Gastroesophageal sphincter (tissue), 4 donors: ENCODE results near the gene ANKS1B. TPM values are rescaled to one million over a fixed set of nuclear protein-coding genes. Genes with fewer than 3 reads are reported as not detected.

Experiments used
- ATAC-seq: fragments of 150-250 bp; one replicate; pipeline ENCODE4 v1.9.1; 2016; ENCODE audit warnings: mild to moderate bottlenecking, moderate library complexity
- H3K27ac ChIP-seq, 4 donors: fragments of 200-600 bp; sonication (generic) in 3 of 4; 1 replicate in 3 of 4; 2 replicates in 1 of 4; pipeline ENCODE4 v1.5.1; 2016 to 2019
- H3K27me3 ChIP-seq: fragments of 200-600 bp; sonication (generic); one replicate; pipeline ENCODE4 v1.5.1; 2019
- H3K36me3 ChIP-seq, 2 donors: fragments of 200-600 bp; sonication (generic); one replicate each; pipeline ENCODE4 v1.5.1; 2019; ENCODE audit warnings: control low read depth in 1 of 2
- H3K4me1 ChIP-seq, 3 donors: fragments of 200-600 bp; sonication (generic); 1 replicate in 2 of 3; 2 replicates in 1 of 3; pipeline ENCODE4 v1.5.1; 2016 to 2019; ENCODE audit warnings: control low read depth in 2 of 3
- H3K4me3 ChIP-seq, 2 donors: fragments of 200-600 bp; sonication (generic); one replicate each; pipeline ENCODE4 v1.5.1; 2019; ENCODE audit warnings: mild to moderate bottlenecking in 1 of 2, moderate library complexity in 1 of 2
- H3K9me3 ChIP-seq, 3 donors: fragments of 200-600 bp; sonication (generic); one replicate each; pipeline ENCODE4 v1.5.1; 2017 to 2019; ENCODE audit warnings: control low read depth in 2 of 3
- CTCF ChIP-seq, 4 experiments: fragments of 200-600 bp in 2 of 4; fragments of 450-650 bp in 2 of 4; sonication (generic) in 1 of 4; IDR thresholded peaks; one replicate each; pipeline ENCODE4 v1.5.1; 2017 to 2019; ENCODE audit warnings: antibody characterized with exemption in 4 of 4, mild to moderate bottlenecking in 2 of 4, moderate library complexity in 2 of 4
- EP300 ChIP-seq: sonication (generic); formaldehyde crosslinking; IDR thresholded peaks from one replicate; pipeline ENCODE4 v1.6.1; 2017; ENCODE audit warnings: antibody characterized with exemption, mild to moderate bottlenecking
- POLR2A ChIP-seq, 2 donors: fragments of 450-650 bp; IDR thresholded peaks; one replicate each; pipeline ENCODE4 v1.6.1; 2017; ENCODE audit warnings: antibody characterized with exemption in 2 of 2, mild to moderate bottlenecking in 2 of 2, moderate library complexity in 1 of 2
- POLR2AphosphoS5 ChIP-seq: sonication (generic); formaldehyde crosslinking; IDR thresholded peaks from one replicate; pipeline ENCODE4 v1.6.1; 2017; ENCODE audit warnings: antibody characterized with exemption
- WGBS, 2 donors: methylation state at CpG; one replicate each; pipeline ENCODE4 v1.1.5; 2018; ENCODE audit warnings: low coverage in 1 of 2; 5-methylcytosine and 5-hydroxymethylcytosine counted together
- total RNA-seq, 4 donors: library from RNA; depleted of rRNA; stranded (reverse); fragments of >200 nt; gene quantifications; one replicate each; pipeline ENCODE4 v1.1.0, GENCODE V29; 2016

The ANKS1B gene
- total RNA-seq, 4 donors from 2014 or later = 9.9 to 31.1 (median 21.4) TPM

DNA sequence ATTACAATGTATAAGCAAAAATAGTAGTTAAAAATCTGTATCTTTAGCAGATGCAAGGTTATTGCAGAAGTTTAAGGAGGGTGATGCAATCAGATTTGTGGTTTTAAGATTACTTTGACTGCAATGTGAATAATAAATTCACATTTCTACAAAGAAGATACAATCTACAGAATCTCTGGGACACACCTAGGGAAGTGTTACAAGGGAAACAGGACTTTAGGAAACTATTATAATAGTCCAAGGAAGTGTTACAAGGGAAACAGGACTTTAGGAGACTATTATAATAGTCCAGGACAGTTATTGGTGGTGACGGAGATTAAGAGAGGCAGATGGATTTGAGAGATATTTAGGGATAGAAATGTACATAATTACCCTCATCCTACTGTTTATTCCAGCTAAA lies 491.5 kb downstream of the ANKS1B start:
- H3K4me3 ChIP-seq = no peak overlapping the region
- no peaks in the 10 kb centered on the region for H3K4me1 ChIP-seq
- 71 to 100% methylated on average over 1 of the region's 1 CpG for WGBS, 2 donors
- H3K36me3 ChIP-seq = no peaks in the 10 kb centered on the region
- ATAC-seq = no peak
- TF ChIP-seq POLR2A (IDR thresholded peaks at IDR 0.05) (no peak), CTCF (IDR thresholded peaks at IDR 0.05) (no peak), POLR2AphosphoS5 (no peak), EP300 (no peak)
- H3K27me3 ChIP-seq = no peaks in the 10 kb centered on the region
- H3K27ac ChIP-seq = no peak overlapping the region
- H3K9me3 ChIP-seq = peaks cover 0 to 7% (median 0%) of the 10 kb centered on the region in 3 donors

- no peak for ATAC-seq
- Histone ChIP-seq H3K9me3 (peaks cover 0 to 17% (median 0%) of the 10 kb centered on the region in 3 donors), H3K27me3 (no peaks in the 10 kb centered on the region), H3K27ac (no peak overlapping the region), H3K4me3 (no peak overlapping the region), H3K36me3 (no peaks in the 10 kb centered on the region), H3K4me1 (no peaks in the 10 kb centered on the region)
- WGBS, 2 donors = 90% methylated on average over 1 of the region's 1 CpG; no CpG with 5 or more reads in 1 of the 2 donors
- TF ChIP-seq POLR2AphosphoS5 (no peak), EP300 (no peak), CTCF (IDR thresholded peaks at IDR 0.05) (no peak), POLR2A (IDR thresholded peaks at IDR 0.05) (no peak)
These were observed 498.5 kb downstream of the ANKS1B start for GRCh38 chr12:99486277-99486676.

GRCh38 chr12:99479149-99479548 lies 505.6 kb downstream of the ANKS1B start:
- Histone ChIP-seq H3K36me3 (no peaks in the 10 kb centered on the region), H3K4me3 (no peak overlapping the region), H3K27ac (no peak overlapping the region), H3K27me3 (no peaks in the 10 kb centered on the region), H3K9me3 (peaks cover 0 to 21% (median 0%) of the 10 kb centered on the region in 3 donors), H3K4me1 (no peaks in the 10 kb centered on the region)
- ATAC-seq = no peak
- TF ChIP-seq POLR2A (IDR thresholded peaks at IDR 0.05) (no peak), CTCF (IDR thresholded peaks at IDR 0.05) (no peak), POLR2AphosphoS5 (no peak), EP300 (no peak)

DNA sequence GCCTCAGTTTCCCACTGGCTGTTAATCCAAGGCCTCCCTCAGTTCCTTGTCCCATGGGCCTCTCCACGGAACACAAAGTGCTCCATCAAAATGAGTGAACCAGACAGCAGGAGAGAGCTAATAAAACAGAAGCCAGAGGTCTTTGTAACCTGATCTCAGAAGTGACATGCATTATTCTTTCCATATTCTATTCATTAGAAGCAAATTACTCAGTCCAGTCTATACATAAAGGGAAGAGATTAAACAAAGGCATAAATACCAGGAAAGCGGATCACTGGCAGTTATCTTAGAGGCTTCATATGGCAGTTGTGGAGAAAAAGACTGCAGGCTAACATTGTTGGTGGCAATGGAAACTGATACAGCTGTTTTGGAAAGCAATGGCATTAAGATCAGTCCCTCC lies 507.8 kb downstream of the ANKS1B start:
- Histone ChIP-seq H3K36me3 (no peaks in the 10 kb centered on the region), H3K27ac (no peak overlapping the region), H3K9me3 (peaks cover 0 to 10% (median 0%) of the 10 kb centered on the region in 3 donors), H3K4me3 (no peak overlapping the region), H3K4me1 (no peaks in the 10 kb centered on the region), H3K27me3 (no peaks in the 10 kb centered on the region)
- ATAC-seq = no peak
- TF ChIP-seq POLR2AphosphoS5 = no peak
- 93 to 100% methylated on average over 1 to 2 of the region's 2 CpGs for WGBS, 2 donors

GRCh38 chr12:99455350-99456035 lies 529.2 kb downstream of the ANKS1B start:
- peaks cover 0 to 18% (median 0%) of the 10 kb centered on the region in 3 donors for H3K9me3 ChIP-seq
- no peaks in the 10 kb centered on the region for H3K36me3 ChIP-seq
- TF ChIP-seq POLR2AphosphoS5 (no peak), POLR2A (IDR thresholded peaks at IDR 0.05) (no peak), CTCF (IDR thresholded peaks at IDR 0.05) (no peak), EP300 (no peak)
- peaks cover 0 to 19% (median 0%) of the 10 kb centered on the region in 3 donors for H3K4me1 ChIP-seq
- WGBS, 2 donors = 80% methylated on average over 2 of the region's 4 CpGs; no CpG with 5 or more reads in 1 of the 2 donors
- H3K27ac ChIP-seq = no peak overlapping the region
- H3K4me3 ChIP-seq = no peak overlapping the region
- ATAC-seq = no peak
- H3K27me3 ChIP-seq = no peaks in the 10 kb centered on the region
